NCI-H748 (cell line): ENCODE data around the gene FOXG1.

Experiments
- DNase-seq: peaks from one replicate; lab custom pipeline; 2025; ENCODE audit not compliant: unreplicated experiment; lab: John Stamatoyannopoulos, UW

FOXG1 gene

GRCh38 chr14:28766469-28766955 is at the start of gene FOXG1:
Gene FOXG1, plus strand, starts transcription at chr14:28766787. Its CDS starts 493 bp downstream, at chr14:28767280.
- peak; percentile 98 for DNase-seq

GRCh38 chr14:28719130-28719529 is 47.5 kb upstream of the FOXG1 start:
- DNase-seq, result no peak

- DNase-seq, result no peak
These were observed 35.2 kb upstream of the FOXG1 start for GRCh38 chr14:28731358-28731757.

- DNase-seq, result no peak
These were observed 24.3 kb upstream of the FOXG1 start for GRCh38 chr14:28742171-28742846.

- DNase-seq, result no peak
These were observed 22.5 kb upstream of the FOXG1 start for GRCh38 chr14:28744126-28744525.

GRCh38 chr14:28745176-28745575 is 21.4 kb upstream of the FOXG1 start:
- no peak for DNase-seq

- no peak for DNase-seq
These were observed 20.3 kb upstream of the FOXG1 start for GRCh38 chr14:28746247-28746646.

- DNase-seq, result peak; percentile 90
These were observed 15.0 kb upstream of the FOXG1 start for GRCh38 chr14:28751467-28752058.

- peak; percentile 80 for DNase-seq
These were observed 12.2 kb upstream of the FOXG1 start for GRCh38 chr14:28754209-28754985.

GRCh38 chr14:28755198-28755815 is 11.3 kb upstream of the FOXG1 start:
- DNase-seq, result no peak

GRCh38 chr14:28755884-28756268 is 10.7 kb upstream of the FOXG1 start:
- no peak for DNase-seq

- DNase-seq, result no peak
These were observed 10.2 kb upstream of the FOXG1 start for GRCh38 chr14:28756269-28756883.

GRCh38 chr14:28756884-28757570 is 9.6 kb upstream of the FOXG1 start:
- DNase-seq, result no peak

GRCh38 chr14:28757786-28758185 is 8.8 kb upstream of the FOXG1 start:
- no peak for DNase-seq

- DNase-seq, result no peak
These were observed 8.2 kb upstream of the FOXG1 start for GRCh38 chr14:28758253-28758884.

GRCh38 chr14:28758885-28759652 is 7.5 kb upstream of the FOXG1 start:
- no peak for DNase-seq

- DNase-seq, result peak; percentile 53
These were observed 6.8 kb upstream of the FOXG1 start for GRCh38 chr14:28759653-28760313.

- DNase-seq, result no peak
These were observed 6.1 kb upstream of the FOXG1 start for GRCh38 chr14:28760431-28760996.
